HG02870 (cell line): ENCODE data around the gene AMPD3.

Source experiments
- ATAC-seq: cut with Tn5 transposase; IDR thresholded peaks from one replicate; pipeline ENCODE4 v1.9.1; 2021; ENCODE audit warnings: mild to moderate bottlenecking, moderate library complexity; ENCODE audit not compliant: unreplicated experiment

The AMPD3 gene

DNA sequence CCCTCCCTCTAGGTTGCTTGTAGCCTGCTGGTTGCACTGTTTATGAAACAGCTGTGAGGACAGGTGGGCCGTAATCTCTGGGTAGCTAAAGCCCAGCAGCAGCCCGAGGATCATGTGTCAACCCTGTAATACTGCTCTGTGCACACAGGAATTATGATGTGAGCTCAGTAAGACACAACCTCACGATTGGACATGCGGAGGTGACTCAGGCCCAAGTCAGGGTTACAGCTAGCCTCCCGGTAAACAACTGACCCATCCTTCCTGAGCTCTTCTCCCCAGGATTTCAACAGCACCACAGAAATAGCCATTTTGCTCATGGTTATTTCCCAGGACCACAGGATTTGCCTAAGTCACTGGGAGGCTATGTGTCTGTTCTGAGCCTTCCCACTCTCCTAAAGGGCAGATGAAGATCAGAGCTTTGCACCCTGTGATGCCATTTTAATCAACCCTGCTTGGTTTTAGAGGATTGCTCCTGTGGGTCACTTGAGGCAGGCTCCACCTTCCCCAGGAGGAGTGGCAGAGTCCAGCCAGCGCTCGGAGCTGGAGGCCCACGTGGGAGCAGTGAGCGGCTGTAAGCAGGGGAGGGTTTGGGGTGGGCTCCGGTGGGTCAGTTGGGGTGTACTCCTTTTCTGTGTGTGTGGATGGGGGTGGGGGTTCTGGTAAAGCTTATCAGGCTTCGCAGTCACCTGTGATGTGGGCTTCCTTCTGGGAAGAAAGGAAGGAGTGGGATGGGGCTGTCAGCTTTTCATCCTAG, at the start of gene AMPD3:
TSS of gene AMPD3 (plus strand) at position 387 of the 754 bp plus-strand sequence. CDS start 6,256 bp downstream, outside the sequence.
- ATAC-seq = no peak

DNA sequence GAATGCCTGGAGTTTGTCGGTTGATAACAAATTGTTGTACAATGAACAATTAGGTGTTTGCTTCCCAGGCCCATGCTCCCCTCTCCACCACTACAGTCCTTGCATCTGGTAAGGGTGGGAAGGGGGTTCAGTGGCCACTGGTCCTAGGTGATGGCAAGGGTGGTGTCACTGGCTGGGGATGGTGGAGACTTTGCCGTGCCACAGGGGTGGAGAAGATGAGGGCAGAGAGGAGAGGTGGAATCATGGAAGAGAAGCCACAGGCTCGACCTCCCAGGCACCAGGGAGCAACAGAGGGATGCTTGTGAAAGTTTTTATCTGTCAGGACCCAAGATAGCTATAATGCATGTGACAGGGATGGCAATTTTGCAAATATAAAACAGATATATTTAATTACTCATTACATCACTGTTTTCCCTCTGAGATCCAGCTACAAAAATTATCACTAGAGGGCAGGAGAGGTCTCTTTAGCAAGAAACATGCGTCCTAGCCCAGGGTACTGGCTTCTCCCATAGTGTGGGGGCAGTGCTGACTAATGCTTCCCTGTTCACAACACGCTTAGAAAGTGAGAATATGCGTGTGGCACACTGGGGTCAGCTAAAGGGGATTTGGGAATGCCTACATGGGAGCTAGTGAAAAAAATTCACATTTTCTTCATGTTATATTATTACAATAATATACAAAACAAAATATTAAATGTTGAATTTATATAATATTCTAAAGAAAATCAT, 49.0 kb upstream of the AMPD3 start:
- no peak for ATAC-seq

DNA sequence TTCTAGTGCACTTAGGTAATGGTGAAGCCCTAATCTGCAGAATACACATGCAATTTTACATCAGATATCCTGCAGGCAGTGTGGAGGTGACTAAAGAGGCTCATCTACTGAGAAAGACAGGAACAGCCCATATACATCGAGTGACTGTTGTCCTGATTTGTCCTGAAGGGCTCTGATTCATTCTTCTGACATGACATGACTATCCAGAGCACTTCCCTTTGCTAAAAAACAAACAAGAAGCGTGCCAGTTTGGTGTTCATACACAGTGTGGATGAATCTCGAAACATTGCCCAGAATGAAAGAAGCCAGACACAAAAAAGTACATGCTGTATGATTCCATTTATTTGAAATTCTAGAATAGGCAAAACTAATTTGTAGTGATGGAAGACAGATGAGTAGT, 48.0 kb upstream of the AMPD3 start:
- no peak for ATAC-seq

DNA sequence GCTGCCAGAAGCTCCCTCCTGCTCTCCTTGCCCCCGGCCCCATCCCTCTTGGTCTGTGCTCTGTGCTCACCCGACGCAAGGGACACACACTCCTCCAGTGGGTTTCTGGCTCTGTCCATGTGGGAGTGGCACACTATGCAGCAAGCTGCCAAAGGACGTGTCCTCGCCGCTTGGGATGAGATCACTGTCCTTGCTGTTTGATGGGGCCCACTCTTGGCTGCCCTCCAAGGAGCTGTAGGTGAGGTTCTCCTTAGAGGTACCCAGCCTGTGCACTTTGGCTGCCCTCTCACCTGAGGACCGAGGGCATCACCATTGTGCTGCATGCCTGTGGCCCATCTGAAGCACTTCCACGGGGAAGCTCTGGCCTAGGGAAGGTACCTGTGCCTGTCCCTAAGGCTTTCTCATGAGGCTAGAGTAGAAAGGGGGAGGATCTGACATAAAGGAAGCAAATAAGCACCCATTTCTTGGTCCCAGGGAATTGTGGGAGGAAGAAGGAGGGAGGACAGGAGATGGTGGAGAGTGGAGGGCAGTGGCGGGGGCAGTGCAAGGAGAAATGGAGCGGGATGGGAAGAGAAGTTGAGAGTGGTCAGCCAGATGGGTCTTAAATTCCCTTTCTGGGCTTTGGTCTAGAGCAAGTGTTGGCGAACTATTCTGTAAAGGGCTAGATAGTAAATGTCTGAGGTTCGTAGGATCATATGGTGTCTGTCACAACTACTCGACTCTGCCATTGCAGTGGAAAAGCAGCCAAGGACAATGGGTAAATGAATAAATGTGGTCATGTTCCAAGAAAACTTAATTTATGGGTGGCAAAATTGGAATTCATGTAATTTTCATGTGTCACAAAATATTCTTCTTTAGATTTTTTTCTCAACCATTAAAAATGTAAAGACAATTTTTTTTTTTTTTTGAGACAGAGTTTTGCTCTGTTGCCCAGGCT, 47.0 kb upstream of the AMPD3 start:
- ATAC-seq = no peak

DNA sequence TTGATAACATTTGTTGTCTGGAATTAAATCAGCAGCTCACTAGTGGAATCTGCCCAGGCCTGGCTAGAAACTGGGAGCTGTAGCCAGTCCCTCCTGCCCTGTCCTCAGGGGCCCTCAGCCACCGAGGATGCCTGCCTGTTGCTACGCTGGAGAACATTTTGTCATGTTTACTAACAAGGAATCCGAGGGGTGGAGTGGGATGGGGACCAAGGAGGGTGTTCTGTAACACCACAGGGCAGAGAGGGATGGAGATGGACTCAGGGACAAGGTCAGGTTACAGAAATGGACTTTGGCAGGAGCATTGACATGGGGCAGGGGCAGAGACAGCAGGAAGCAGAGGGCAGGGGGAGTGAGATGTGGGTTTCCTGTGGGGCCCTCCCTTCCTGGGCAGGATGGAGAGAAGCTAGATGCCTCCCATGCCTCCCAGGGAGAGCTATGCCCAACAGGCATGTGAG, 45.8 kb upstream of the AMPD3 start:
- no peak for ATAC-seq

DNA sequence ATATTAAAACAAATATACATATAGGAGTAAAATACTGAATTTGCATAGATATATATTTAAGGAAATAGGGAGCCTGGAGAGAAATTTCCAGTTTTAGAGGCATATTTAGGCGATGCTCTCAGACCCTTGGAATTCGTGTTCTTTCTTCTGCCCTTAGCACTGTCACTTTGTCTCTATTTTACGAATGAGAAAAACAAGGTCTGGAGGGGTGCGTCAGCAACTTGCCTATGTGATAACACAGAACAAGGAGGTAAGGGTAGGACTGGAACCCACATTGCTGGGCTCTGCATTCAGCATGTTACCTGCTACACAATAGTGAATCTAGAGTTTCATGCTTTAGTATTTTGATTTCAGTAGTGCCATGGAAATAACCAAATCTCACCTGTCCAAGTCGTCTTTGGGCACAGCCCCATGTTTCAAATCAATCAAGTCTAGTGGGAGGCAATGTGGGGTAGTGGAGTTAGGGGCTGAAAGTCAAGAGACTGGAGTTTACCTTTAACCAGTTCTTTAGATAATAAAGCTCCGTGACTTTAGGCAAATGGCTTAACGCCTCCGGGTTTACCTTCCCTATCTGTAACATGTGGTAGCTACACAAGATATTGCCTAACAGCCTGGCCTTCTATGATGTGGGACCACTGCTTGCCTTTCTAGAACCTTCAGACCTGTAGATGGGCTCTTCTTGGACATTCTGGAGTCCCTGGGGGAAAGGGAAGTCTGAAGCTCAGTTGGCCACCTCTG, 44.8 kb upstream of the AMPD3 start:
- no peak for ATAC-seq

DNA sequence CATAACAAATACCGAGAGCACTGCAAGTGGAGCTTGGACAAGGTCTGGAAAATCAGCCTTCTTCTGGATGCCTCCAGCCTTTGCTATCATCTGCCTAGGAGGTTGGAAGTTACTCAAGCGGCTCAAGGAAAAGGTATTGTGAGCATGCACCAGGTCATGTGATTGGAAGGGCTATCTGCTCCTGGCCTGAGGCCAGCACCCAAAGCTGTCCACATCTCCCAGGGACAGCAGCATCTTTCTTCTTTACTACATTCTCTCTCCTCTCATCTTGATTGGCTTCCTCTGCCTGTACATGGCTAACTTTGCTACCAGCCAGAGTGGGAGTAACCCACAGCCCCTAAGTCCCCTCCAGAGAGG, 44.2 kb upstream of the AMPD3 start:
- no peak for ATAC-seq

DNA sequence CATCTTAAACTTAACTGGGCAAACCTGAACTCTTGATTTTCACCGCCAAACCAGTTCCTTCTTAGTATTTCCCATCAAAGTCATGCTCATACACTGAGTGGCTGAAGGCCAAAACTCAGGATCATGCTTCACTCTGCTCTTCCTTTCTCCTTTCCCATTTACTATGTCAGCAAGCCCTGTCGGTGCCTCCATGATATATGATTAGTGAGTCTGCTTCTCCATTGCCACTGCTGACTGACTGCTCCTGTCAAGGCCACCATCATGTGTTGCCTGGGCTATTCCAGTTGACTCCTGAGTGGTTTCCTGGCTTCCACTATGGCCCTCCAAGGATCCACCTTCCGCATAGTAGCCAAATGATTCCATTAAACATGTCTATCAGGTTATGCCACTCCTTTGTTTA, 42.8 kb upstream of the AMPD3 start:
- no peak for ATAC-seq

DNA sequence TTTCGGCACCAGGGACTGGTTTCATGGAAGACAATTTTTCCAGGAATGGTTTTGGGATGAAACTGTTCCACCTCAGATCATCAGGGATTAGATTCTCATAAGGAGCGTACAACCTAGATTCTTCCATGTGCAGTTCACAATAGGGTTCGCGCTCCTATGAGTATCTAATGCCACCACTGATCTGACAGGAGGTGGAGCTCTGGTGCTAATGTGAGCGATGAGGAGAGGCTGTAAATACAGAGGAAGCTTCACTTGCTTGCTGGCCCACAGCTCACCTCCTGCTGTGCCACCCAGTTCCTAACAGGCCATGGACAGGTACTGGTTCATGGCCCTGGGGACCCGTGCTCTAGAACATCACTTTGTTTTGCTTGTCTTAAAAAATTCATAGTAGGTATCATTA, 41.8 kb upstream of the AMPD3 start:
- ATAC-seq = no peak

DNA sequence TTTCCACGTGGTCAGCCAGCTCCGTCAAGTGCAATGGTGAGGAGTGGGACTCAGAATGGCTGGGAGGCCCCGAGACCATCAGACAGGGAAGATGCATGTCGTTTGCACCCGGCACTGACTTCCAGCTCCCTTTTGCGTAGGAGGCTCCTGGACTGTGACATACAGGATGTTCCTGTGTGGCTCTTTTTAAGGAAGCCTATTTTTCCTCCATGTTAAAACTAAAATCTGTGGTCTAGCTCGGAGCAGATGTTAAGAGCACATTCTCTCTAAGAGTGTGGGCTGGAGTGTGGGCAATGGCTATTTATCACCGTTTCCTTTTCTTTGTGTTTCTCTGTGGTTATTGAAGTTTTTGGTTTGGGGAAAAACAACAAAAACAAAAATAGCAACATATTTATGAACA, 40.9 kb upstream of the AMPD3 start:
- no peak for ATAC-seq

DNA sequence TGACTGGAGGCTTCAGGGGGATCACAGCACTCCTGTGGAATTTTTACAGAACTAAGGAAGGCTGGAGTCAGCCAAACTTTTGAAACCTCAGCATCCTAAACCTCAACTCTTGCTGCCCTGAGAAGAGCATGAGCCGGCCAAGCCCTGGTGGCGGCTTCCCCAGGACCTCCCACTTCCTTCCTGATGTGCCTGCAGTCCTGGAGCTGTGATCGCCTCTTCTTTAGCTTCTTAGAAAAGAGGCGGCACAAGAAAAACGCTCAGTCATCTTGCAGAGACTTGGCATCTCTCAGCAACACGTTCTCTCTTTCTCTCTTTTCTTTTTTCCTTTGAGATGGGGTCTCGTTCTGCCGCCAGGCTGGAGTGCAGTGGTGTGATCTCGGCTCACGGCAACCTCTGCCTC, 40.4 kb upstream of the AMPD3 start:
- no peak for ATAC-seq

DNA sequence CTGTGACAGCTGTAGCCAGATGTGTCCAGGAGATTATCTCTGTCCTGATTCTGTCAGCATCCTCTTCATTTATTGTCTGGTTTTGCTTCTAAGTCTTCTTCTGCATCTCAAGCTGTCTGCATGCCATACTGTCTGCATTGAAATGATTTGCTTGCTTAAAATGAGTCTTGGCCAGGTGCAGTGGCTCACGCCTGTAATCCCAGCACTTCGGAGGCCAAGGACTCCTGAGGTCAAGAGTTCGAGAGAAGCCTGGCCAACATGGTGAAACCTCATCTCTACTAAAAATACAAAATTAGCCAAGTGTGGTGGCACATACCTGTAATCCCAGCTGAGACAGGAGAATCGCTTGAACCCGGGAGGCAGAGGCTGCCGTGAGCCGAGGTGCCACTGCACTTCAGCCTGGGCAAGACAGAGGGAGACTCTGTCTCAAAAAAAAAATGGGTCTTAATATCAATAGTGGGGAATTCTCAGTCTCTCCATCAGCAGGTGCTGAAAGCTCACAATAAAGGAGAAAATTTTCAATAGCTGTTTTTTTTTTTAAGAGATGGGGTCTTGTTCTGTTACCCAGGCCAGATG, 39.2 kb upstream of the AMPD3 start:
- ATAC-seq = no peak

DNA sequence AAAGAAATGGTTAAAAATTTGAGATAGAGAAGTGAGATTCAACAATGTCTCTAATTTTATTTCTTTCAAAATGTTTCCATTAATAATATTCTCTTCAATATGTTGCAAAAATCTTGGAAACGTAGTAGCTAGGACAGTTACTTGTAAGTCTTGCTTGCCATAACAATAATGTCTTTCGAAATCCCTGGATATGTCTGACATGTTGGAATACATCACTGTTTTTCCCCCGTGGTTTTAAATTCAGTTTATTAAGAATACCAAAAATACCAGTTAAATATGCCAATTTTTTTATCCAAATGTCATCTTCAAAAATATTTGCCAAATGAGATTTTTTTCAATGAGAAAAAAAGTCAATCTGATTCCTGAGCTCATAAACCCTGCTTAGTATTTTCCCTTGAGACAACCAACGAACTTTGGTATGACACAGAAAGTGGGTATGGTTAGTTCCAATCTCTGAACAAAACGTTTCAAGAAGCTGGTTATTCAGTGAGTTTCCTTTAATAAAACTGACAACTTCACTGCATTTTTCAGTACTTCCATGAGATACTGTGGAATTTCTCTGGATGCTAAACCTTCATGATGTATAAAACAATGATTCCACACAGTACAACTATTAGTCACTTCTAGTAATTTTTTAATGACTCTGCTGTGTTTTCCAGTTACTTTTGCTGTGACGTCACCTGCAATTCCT, 36.7 kb upstream of the AMPD3 start:
- ATAC-seq = no peak

DNA sequence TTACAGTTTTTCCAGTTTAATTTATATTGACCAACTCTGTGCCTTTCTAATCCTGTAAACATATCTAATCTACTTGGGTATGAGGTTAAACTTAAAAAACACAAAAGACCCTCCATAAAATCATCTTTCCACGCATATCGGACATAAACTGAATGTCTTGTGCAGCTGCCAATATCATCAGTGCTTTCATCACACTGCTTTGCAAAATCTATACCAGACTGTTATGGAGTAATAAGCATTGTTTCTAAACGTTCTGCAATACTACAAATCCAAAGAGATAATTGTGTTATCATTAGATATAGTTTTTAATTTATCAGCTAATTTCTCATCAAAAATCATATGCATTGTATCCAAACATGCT, 36.1 kb upstream of the AMPD3 start:
- ATAC-seq = no peak

DNA sequence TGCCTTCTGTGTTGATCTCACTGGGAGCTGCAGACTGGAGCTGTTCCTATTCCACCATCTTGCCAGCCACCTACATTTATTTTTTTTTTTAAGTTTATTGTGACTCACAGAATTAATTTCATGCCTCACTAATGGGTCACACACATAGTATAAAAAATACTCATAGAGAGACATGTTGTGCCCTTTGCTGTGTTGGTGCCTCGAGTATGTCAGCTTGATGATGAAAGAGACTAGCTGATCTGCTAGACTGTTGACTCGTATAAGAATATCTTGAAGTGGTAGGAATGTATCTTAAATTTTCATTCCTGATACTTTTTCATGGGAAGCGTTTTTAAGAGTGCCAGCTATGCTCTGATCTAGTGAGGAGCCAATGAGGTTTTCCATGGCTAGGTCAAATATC, 28.6 kb upstream of the AMPD3 start:
- ATAC-seq = no peak

DNA sequence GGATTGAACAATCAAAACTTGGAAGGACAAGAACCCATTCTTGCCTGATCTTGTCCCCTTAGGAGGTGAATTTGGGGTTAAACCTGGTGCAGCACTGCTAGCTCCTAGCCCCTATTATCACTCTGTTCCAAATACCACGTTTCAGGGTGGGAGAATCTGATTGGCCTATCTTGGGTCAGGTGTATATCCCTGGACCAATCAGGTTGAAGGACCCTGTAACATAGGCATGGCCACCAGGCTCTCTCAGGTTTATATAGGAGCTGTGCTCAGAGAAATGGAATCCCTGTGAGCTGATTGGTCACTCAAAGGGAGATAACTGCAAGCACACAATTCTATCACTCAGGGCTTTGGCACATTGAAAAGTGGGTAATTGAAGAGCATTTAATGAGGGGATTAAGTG, 26.6 kb upstream of the AMPD3 start:
- ATAC-seq = no peak

DNA sequence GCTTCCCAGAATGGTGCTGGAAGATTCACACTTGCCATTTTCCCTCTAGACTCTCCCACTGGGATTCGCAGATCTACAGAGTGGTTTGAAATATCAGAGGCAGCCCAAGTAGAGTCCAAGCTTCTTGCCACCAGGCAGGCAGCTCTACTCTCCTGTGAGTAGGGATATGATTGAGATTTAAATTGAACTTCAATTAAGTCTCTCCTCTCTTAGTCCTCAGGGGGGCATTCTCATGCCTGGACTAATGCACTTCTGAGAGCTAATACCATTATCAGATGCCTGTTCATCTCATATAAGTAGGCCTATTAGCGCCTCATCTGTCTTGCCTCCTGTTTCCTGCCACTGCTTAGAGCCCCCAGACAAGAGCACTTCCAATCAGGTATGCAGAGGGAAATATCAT, 25.5 kb upstream of the AMPD3 start:
- ATAC-seq = no peak

DNA sequence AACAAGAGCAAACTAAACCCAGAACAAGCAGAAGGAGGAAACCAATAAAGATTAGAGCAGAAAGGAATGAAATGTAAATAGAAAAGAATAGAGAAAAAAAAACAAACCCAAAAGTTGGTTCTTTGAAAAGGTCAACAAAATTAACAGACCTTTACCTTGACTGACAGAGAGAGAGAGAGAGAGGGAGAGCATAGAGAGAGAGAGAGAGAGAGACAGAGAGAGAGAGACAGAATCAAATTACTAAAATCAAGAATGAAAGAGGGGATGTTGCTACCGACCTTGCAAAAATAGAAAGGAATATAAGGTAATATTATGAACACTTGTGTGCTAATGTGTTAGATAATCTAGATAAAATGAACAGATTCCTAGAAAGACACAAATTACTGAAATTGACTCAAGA, 22.6 kb upstream of the AMPD3 start:
- ATAC-seq = no peak

DNA sequence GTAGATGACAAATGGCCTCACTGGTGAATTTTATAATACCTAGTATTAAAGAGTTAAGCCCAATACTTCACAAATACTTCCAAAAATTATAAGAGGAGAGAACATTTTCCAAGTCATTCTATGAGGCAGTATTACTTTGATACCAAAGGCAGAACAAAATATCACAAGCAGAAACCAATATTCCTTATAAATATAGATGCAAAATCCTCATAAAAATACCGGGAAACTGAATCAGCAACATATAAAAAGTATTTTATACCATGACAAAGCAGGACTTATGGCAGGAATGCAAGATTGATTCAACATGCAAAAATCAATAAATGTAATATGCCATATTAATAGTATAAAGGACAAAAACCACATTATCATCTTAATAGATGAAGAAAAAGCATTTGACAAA, 22.1 kb upstream of the AMPD3 start:
- ATAC-seq = no peak

DNA sequence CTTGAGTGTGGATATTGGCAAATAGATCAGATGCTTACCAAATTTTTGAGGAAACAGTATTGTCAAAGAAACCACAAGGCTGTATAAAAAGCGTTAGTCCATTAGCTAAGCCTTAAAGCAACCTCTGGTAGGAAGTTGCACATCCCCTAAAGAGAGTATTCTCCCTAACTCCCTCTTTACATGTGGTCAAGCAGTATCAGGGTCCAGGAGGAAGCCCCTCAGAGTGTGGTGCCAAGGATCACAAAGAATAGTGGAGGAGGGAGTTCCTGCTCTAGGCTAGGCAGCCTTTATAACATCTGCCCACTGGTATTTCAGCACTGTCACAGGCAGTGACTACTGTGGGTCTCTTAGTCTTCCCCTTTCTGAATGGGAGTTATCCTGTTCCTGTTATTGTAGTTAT, 18.8 kb upstream of the AMPD3 start:
- ATAC-seq = no peak
